Endothelial cell (in vitro differentiated cells): ENCODE measurements around the gene CFAP221. TPM values are rescaled to one million over a fixed set of nuclear protein-coding genes. Genes with fewer than 3 reads are reported as not detected.

Experiments used
- DNase-seq: peaks from one replicate; pipeline ENCODE4 v3.0.0; 2021; ENCODE audit warnings: low spot score
- H3K27ac Mint-ChIP-seq: one replicate; pipeline ENCODE4 v1.8.0; 2021; ENCODE audit warnings: mixed read lengths, inconsistent platforms; ENCODE audit not compliant: unreplicated experiment
- H3K27me3 Mint-ChIP-seq: one replicate; pipeline ENCODE4 v1.8.0; 2021; ENCODE audit warnings: mild to moderate bottlenecking, moderate library complexity, mixed read lengths, inconsistent platforms; ENCODE audit not compliant: unreplicated experiment
- H3K36me3 Mint-ChIP-seq: one replicate; pipeline ENCODE4 v1.8.0; 2021; ENCODE audit warnings: mild to moderate bottlenecking, low read depth, mixed read lengths, inconsistent platforms; ENCODE audit not compliant: unreplicated experiment
- H3K4me1 Mint-ChIP-seq: one replicate; pipeline ENCODE4 v1.8.0; 2021; ENCODE audit warnings: mild to moderate bottlenecking, mixed read lengths, inconsistent platforms; ENCODE audit not compliant: unreplicated experiment
- H3K4me3 Mint-ChIP-seq: one replicate; pipeline ENCODE4 v1.8.0; 2021; ENCODE audit warnings: mild to moderate bottlenecking, mixed read lengths, inconsistent platforms; ENCODE audit not compliant: unreplicated experiment
- H3K9me3 Mint-ChIP-seq: one replicate; pipeline ENCODE4 v1.8.0; 2021; ENCODE audit warnings: mixed read lengths, inconsistent platforms; ENCODE audit not compliant: unreplicated experiment
- CTCF ChIP-seq: fragments of 200-600 bp; sonication (generic); IDR thresholded peaks from one replicate; pipeline ENCODE4 v1.5.0; 2021; ENCODE audit warnings: antibody characterized with exemption; ENCODE audit not compliant: unreplicated experiment
- total RNA-seq: library from RNA; stranded (reverse); fragmentation: NEBNext Ultra II Directional; extraction: Animal tissue kit (Norgen Biotek cat#: 25700); gene quantifications from one replicate; pipeline ENCODE4 v1.2.1, GENCODE V29; 2021; ENCODE audit not compliant: unreplicated experiment

CFAP221 gene
- total RNA-seq, 1 donor from 2014 or later: 1.1 TPM

GRCh38 chr2:119580550-119581072 is 36.4 kb downstream of the CFAP221 start:
- no peak for DNase-seq
- H3K4me1 Mint-ChIP-seq: peaks cover under 1% of the 10 kb centered on the region
- no peaks in the 10 kb centered on the region for H3K9me3 Mint-ChIP-seq
- no peak overlapping the region for H3K27ac Mint-ChIP-seq
- TF ChIP-seq CTCF: no peak
- H3K27me3 Mint-ChIP-seq: no peaks in the 10 kb centered on the region
- H3K36me3 Mint-ChIP-seq: no peaks in the 10 kb centered on the region
- H3K4me3 Mint-ChIP-seq: no peak overlapping the region

GRCh38 chr2:119583291-119583690 is 39.0 kb downstream of the CFAP221 start:
- H3K36me3 Mint-ChIP-seq: no peaks in the 10 kb centered on the region
- peaks cover 6% of the 10 kb centered on the region for H3K4me1 Mint-ChIP-seq
- TF ChIP-seq CTCF: no peak
- no peak overlapping the region for H3K27ac Mint-ChIP-seq
- H3K4me3 Mint-ChIP-seq: no peak overlapping the region
- no peak for DNase-seq
- no peaks in the 10 kb centered on the region for H3K9me3 Mint-ChIP-seq
- no peaks in the 10 kb centered on the region for H3K27me3 Mint-ChIP-seq

DNA sequence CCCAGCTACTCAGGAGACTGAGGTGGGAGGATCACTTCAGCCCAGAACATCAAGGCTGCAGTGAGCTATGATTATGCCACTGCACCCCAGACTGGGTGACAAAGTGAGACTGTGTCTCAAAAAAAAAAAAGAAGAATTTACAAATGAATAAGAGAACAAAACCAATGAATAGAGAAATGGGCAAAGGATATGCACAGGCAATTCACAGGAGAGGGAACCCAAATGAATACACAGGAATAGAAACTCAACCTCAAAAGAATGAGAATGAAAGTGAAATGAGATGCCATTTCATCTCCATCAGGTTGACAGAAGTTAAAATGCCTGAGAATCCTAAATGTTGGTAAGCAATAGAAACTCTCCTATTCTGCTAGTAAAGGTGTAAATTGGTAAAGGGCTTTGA is 40.2 kb downstream of the CFAP221 start:
- H3K9me3 Mint-ChIP-seq: no peaks in the 10 kb centered on the region
- no peak for DNase-seq
- no peak overlapping the region for H3K27ac Mint-ChIP-seq
- TF ChIP-seq CTCF: no peak
- no peaks in the 10 kb centered on the region for H3K36me3 Mint-ChIP-seq
- no peaks in the 10 kb centered on the region for H3K27me3 Mint-ChIP-seq
- H3K4me1 Mint-ChIP-seq: peaks cover 6% of the 10 kb centered on the region
- H3K4me3 Mint-ChIP-seq: no peak overlapping the region

- no peaks in the 10 kb centered on the region for H3K9me3 Mint-ChIP-seq
- H3K4me3 Mint-ChIP-seq: no peak overlapping the region
These were observed 41.8 kb downstream of the CFAP221 start for GRCh38 chr2:119586085-119586484.

GRCh38 chr2:119590873-119591272 is 46.6 kb downstream of the CFAP221 start:
- no peak for TF ChIP-seq CTCF
- Mint-ChIP-seq H3K27ac (no peak overlapping the region), H3K36me3 (no peaks in the 10 kb centered on the region), H3K9me3 (no peaks in the 10 kb centered on the region), H3K27me3 (no peaks in the 10 kb centered on the region), H3K4me3 (no peak overlapping the region), H3K4me1 (peaks cover 3% of the 10 kb centered on the region)
- no peak for DNase-seq

More at GRCh38 chr2:119586085-119586484, 41.8 kb downstream of the CFAP221 start:
- no peak for TF ChIP-seq CTCF
- H3K27me3 Mint-ChIP-seq: no peaks in the 10 kb centered on the region
- H3K27ac Mint-ChIP-seq: no peak overlapping the region
- H3K36me3 Mint-ChIP-seq: no peaks in the 10 kb centered on the region
- peaks cover 6% of the 10 kb centered on the region for H3K4me1 Mint-ChIP-seq
- no peak for DNase-seq
